Spleen (tissue), 7 donors: Measurements from ENCODE around the gene NRXN3.

Experiments
- POLR2A ChIP-seq, 3 donors: fragments of 450-650 bp; IDR thresholded peaks; one replicate each; pipeline ENCODE4 v1.5.1; 2017; ENCODE audit warnings: antibody characterized with exemption in 3 of 3, mild to moderate bottlenecking in 1 of 3
- TF ChIP-seq, protein P1 (sequence below), 11 experiments: fragments of 200-600 bp in 7 of 11; fragments of 450-650 bp in 4 of 11; sonication (generic) in 4 of 11; IDR thresholded peaks in 8 of 11; conservative IDR thresholded peaks in 3 of 11; 1 replicate in 7 of 11; 2 replicates in 4 of 11; pipeline versions ENCODE4 v1.4.0 to v1.8.0; 2016 to 2021; ENCODE audit warnings: antibody characterized with exemption in 11 of 11, inconsistent platforms in 4 of 11, mild to moderate bottlenecking in 1 of 11
- donor health status: DM: no; HTN: no; CAD: no; lungs with moderate emphysema.
- donor health status: DM: no; HTN: no; CAD: no.
- donor health status: DM: no; HTN: no; CAD: no.

DNA sequence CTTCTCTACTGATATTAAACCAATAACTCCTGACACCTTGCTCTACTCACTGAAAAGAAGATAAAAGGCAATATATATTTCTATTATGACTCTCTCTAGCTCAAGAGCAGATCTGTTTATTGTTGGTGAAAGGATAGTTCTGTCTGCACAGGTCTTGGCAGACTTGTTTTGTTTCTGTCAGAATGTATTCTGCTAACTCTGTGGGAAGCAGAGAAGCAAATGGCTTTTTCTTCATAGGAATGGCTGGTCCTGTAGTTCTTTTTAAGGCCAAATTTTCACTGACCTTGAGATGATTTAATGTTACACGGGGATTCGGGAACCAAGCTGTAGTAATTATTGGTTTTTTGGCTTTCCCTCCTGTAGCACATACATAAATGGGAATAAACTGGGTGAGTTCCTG lies 1529.0 kb downstream of the NRXN3 start:
- TF ChIP-seq, protein P1, sequence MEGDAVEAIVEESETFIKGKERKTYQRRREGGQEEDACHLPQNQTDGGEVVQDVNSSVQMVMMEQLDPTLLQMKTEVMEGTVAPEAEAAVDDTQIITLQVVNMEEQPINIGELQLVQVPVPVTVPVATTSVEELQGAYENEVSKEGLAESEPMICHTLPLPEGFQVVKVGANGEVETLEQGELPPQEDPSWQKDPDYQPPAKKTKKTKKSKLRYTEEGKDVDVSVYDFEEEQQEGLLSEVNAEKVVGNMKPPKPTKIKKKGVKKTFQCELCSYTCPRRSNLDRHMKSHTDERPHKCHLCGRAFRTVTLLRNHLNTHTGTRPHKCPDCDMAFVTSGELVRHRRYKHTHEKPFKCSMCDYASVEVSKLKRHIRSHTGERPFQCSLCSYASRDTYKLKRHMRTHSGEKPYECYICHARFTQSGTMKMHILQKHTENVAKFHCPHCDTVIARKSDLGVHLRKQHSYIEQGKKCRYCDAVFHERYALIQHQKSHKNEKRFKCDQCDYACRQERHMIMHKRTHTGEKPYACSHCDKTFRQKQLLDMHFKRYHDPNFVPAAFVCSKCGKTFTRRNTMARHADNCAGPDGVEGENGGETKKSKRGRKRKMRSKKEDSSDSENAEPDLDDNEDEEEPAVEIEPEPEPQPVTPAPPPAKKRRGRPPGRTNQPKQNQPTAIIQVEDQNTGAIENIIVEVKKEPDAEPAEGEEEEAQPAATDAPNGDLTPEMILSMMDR (IDR thresholded peaks at IDR 0.05 in 8 of 11, conservative IDR thresholded peaks at IDR 0.05 in 3 of 11), result no peak
- TF ChIP-seq POLR2A (IDR thresholded peaks at IDR 0.05), result no peak
